ENCODE results near the gene TKTL1. TPM values are rescaled to one million over a fixed set of nuclear protein-coding genes. Genes with fewer than 3 reads are reported as not detected.

Gene TKTL1
- total RNA-seq, 4 donors from 2014 or later, result 0.31 TPM; not detected in 2

DNA sequence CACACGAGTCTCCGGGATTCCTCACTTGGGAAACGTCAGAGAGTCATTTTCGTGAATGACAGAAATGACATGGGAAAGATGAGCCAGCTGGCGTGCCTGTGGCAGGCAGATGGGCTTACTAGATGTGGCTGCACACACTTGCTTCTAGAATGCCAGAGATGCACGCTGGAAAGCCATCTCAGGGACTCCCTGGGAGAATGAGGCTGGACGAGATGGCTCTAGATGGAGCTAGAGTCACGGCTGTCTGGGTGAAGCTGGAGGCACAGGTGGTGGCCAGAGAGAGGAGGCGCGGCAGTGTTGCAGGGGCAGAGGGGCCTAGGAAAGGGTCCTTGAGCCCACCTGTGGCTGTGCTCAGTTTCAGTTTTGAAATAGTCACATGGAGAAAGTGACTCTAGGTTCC is 26.0 kb downstream of the TKTL1 start:
- Histone ChIP-seq H3K4me1 (no peaks in the 10 kb centered on the region), H3K27me3 (no peaks in the 10 kb centered on the region), H3K4me3 (no peak overlapping the region), H3K36me3 (no peaks in the 10 kb centered on the region), H3K9me3 (no peaks in the 10 kb centered on the region), H3K27ac (no peak overlapping the region)
- no peak for TF ChIP-seq POLR2A (IDR thresholded peaks at IDR 0.05)
- no peak for TF ChIP-seq POLR2AphosphoS5 (IDR thresholded peaks at IDR 0.05)
- TF ChIP-seq, protein P1, sequence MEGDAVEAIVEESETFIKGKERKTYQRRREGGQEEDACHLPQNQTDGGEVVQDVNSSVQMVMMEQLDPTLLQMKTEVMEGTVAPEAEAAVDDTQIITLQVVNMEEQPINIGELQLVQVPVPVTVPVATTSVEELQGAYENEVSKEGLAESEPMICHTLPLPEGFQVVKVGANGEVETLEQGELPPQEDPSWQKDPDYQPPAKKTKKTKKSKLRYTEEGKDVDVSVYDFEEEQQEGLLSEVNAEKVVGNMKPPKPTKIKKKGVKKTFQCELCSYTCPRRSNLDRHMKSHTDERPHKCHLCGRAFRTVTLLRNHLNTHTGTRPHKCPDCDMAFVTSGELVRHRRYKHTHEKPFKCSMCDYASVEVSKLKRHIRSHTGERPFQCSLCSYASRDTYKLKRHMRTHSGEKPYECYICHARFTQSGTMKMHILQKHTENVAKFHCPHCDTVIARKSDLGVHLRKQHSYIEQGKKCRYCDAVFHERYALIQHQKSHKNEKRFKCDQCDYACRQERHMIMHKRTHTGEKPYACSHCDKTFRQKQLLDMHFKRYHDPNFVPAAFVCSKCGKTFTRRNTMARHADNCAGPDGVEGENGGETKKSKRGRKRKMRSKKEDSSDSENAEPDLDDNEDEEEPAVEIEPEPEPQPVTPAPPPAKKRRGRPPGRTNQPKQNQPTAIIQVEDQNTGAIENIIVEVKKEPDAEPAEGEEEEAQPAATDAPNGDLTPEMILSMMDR (IDR thresholded peaks at IDR 0.05), result no peak
- TF ChIP-seq EP300 (IDR thresholded peaks at IDR 0.05), result no peak
- WGBS, 2 donors (ENCODE audit: low coverage in 1 of 2), result 21 to 47% methylated on average over 6 to 9 of the region's 10 CpGs
- ATAC-seq, result no peak

DNA sequence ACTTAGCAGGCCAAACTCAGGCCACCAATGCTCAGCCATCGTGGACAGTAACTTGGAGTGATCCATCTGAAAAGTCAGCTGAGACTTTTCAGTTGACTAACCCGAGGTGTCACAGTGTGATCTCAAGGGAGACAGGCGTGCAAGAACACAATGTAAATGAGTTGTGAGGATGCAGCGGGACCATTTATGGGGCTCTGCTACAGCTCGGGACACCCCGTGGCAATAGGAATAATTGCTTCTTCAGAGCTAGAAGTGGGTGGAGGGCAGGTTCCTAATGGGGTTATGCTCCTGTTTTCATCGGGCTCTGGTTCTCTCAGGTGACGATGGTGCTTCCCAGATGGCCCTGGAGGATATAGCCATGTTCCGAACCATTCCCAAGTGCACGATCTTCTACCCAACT is 27.3 kb downstream of the TKTL1 start:
- no peak for TF ChIP-seq EP300 (IDR thresholded peaks at IDR 0.05)
- no peak for TF ChIP-seq POLR2A (IDR thresholded peaks at IDR 0.05)
- TF ChIP-seq, protein P1 (IDR thresholded peaks at IDR 0.05), result no peak
- no peak for TF ChIP-seq POLR2AphosphoS5 (IDR thresholded peaks at IDR 0.05)
- Histone ChIP-seq H3K36me3 (no peaks in the 10 kb centered on the region), H3K4me3 (no peak overlapping the region), H3K9me3 (no peaks in the 10 kb centered on the region), H3K4me1 (no peaks in the 10 kb centered on the region), H3K27me3 (no peaks in the 10 kb centered on the region), H3K27ac (no peak overlapping the region)
- ATAC-seq, result no peak
- WGBS, 2 donors (ENCODE audit: low coverage in 1 of 2), result 80 to 100% methylated on average over 1 of the region's 10 CpGs

GRCh38 chrX:154323537-154323936 is 27.9 kb downstream of the TKTL1 start:
- 50 to 90% methylated on average over 1 to 2 of the region's 7 CpGs for WGBS, 2 donors (ENCODE audit: low coverage in 1 of 2)
- Histone ChIP-seq H3K36me3 (no peaks in the 10 kb centered on the region), H3K4me1 (no peaks in the 10 kb centered on the region), H3K4me3 (no peak overlapping the region), H3K27ac (no peak overlapping the region), H3K27me3 (no peaks in the 10 kb centered on the region), H3K9me3 (no peaks in the 10 kb centered on the region)
- TF ChIP-seq POLR2A (IDR thresholded peaks at IDR 0.05) (no peak), EP300 (IDR thresholded peaks at IDR 0.05) (no peak), POLR2AphosphoS5 (IDR thresholded peaks at IDR 0.05) (no peak)
- TF ChIP-seq, protein P1 (IDR thresholded peaks at IDR 0.05), result no peak
- ATAC-seq, result no peak

- 52 to 67% methylated on average over 3 to 7 of the region's 8 CpGs for WGBS, 2 donors (ENCODE audit: low coverage in 1 of 2)
- Histone ChIP-seq H3K4me3 (no peak overlapping the region), H3K27me3 (no peaks in the 10 kb centered on the region), H3K36me3 (no peaks in the 10 kb centered on the region), H3K27ac (no peak overlapping the region), H3K9me3 (no peaks in the 10 kb centered on the region), H3K4me1 (no peaks in the 10 kb centered on the region)
- ATAC-seq, result no peak
- no peak for TF ChIP-seq EP300 (IDR thresholded peaks at IDR 0.05)
- TF ChIP-seq POLR2AphosphoS5 (IDR thresholded peaks at IDR 0.05), result no peak
- TF ChIP-seq, protein P1 (IDR thresholded peaks at IDR 0.05), result no peak
- TF ChIP-seq POLR2A (IDR thresholded peaks at IDR 0.05), result no peak
Observed at GRCh38 chrX:154325541-154325940, 29.9 kb downstream of the TKTL1 start.

DNA sequence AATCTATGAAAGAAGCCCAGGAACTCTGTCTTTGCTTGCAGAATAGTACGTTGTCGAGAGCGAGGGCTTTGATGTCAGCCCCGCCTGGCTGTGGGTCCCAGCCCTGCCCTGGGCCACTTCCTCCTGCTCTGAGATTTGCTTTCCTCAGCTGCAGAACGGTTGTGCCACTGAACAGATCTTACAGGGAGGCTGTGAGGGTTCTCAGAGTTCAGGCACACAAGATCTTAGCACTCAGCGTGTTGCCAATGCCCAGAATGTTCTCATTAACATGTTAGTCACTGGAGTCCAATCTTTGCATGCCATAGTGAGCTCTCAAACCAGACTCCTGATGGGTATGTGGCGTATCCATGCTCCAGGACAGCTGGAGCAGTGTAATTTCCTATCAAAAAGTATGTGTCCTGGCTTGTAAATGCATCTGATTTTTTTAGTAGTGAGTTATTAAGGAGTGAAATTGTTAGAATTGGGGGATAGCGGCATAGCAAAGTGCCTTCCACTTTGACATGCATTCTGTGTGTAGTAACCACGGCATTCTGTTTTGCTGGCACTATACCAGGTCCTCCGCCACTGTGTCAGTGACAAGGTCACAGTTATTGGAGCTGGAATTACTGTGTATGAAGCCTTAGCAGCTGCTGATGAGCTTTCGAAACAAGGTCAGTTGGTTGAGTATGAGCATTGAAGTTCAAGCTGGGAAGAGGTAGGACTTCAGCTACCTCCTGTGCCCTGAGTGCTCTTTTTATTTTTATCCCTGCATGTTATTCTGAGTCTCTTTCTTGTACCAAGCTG is 31.6 kb downstream of the TKTL1 start:
- ATAC-seq, result no peak
- TF ChIP-seq, protein P1 (IDR thresholded peaks at IDR 0.05), result no peak
- no peak for TF ChIP-seq EP300 (IDR thresholded peaks at IDR 0.05)
- no peak for TF ChIP-seq POLR2A (IDR thresholded peaks at IDR 0.05)
- no peak for TF ChIP-seq POLR2AphosphoS5 (IDR thresholded peaks at IDR 0.05)
- WGBS, 2 donors (ENCODE audit: low coverage in 1 of 2), result 49 to 100% methylated on average over 1 to 3 of the region's 11 CpGs

More for the DNA sequence above, 31.6 kb downstream of the TKTL1 start:
- no peaks in the 10 kb centered on the region for H3K4me1 ChIP-seq
- H3K9me3 ChIP-seq, result no peaks in the 10 kb centered on the region
- no peaks in the 10 kb centered on the region for H3K27me3 ChIP-seq
- H3K27ac ChIP-seq, result no peak overlapping the region
- no peak overlapping the region for H3K4me3 ChIP-seq
- H3K36me3 ChIP-seq, result no peaks in the 10 kb centered on the region
